Activated CD4-positive, CD25-positive, alpha-beta regulatory T cell treated with anti-CD3 and anti-CD28 coated beads, Interleukin-2, amount 50 U/mL, for 16 hours (primary cell): ENCODE results near the gene NPDC1.

Source experiments
- DNase-seq: peaks from one replicate; pipeline ENCODE4 v3.0.0-alpha.2; 2020; ENCODE audit warnings: low read depth, low spot score

NPDC1 gene, protein sequence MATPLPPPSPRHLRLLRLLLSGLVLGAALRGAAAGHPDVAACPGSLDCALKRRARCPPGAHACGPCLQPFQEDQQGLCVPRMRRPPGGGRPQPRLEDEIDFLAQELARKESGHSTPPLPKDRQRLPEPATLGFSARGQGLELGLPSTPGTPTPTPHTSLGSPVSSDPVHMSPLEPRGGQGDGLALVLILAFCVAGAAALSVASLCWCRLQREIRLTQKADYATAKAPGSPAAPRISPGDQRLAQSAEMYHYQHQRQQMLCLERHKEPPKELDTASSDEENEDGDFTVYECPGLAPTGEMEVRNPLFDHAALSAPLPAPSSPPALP

DNA sequence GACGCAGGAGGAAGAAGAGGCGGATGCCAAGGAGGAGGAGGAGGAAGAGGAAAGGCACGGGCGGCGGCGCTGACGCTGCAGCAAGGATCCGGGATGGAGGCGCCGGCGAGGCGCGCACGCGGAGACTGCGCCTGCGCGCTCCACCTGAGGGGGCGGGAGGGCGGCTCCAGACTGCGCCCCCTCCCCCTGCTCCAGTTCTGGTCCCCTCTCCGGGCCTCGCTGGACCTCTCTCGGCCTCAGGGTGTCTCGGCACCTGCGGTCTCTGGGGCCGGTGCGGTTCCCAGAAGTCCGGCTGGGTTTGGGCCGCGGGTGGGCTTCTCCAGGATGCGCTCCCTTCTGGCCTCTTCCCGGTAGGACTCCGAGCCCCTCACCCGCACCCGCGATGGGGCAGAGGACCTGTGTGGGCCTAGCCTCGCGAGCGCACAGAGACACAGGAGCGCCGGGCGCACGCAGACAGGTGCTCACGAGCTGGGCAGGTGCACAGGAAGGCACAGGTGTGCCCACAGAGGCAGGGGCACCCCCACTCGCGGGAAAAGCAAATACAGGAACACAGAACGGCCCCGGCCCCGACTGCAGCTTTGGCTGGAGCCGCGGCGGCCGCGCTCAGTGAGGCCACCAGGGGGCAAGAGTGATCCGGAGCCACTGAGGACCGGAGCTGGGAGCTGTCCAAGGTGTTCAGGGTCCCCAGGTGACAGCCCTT is at the start of gene NPDC1:
Gene NPDC1, minus strand, starts transcription at position 90 of the 700 bp plus-strand sequence. CDS start 188 bp downstream, outside the sequence.
- no peak for DNase-seq

DNA sequence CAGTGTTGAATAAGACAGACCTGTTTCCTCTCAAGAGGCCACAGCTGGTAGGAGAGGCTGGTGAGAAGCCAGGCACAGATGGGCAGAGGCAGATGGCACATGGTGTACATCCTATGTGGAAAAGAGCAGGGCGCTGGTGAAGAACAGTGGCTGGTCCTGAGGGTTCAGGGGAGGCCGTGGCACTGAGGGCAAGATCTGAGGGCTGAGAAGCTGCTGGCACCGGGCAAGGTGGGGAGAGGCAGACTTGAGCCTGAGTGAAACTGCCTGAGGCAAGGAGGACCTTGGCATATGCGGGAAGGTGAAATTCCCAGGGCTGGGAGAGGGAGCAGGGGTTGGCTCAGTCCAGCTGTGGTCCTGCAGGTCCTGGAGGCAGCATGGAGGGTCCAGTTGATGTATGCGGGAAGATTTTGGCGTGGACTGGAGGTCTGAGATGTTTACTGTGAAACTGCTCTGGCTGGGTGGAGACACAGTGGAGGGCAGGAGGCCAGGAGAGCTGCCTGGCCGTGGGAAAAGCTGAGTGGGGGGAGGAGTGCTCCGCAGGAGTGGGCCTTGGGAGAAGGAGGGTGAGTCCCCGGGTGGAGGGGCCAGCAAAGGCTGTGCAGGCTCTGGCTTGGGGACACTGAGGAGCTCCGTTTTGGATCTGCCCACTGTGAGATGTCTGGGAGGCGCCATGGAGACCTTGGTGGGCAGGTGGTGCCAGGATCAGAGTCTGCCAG is 43.4 kb upstream of the NPDC1 start:
- DNase-seq = no peak

DNA sequence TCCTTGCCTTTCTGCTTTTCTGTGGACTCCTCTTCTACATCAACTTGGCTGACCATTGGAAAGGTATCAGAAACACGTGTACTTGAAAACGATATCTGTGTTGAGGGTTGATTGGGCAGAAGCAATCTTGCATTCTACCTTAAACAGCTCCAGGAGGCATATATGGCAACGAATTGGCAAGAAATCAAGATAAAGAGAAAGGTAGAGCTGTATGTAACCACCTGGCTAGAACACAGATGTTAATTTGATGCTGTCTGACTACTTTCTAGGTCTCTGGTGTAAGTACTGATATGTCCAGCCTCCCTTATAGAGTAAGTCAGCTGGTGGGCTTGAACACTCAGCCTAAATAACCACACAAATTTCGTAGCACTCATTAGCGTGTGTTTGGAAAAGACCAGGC is 42.1 kb upstream of the NPDC1 start:
- DNase-seq = no peak

DNA sequence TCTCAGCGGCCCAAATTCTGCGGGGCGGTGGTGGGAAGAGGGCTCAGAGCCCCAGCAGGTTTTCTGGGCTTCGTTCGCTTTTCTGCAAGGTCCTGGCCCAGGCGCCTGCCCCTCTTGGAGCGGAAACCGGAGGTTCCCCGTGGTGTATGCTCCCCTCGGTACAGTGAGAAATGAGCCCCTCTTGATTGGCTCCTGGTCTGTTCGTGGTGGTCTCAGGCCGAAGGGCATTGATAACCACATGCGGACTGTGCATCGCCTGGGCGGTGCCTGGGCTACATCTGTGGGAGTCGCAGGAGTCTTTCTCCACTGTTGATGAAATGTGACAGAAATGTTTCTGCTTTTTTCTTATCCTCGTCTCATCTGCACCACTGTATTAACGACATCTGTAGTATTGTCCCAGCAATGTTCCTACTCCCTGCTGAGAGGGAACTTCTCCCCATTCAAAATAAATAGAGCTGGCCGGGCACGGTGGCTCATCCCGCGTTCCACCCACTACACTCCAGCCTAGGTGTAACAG is 41.5 kb upstream of the NPDC1 start:
- no peak for DNase-seq

DNA sequence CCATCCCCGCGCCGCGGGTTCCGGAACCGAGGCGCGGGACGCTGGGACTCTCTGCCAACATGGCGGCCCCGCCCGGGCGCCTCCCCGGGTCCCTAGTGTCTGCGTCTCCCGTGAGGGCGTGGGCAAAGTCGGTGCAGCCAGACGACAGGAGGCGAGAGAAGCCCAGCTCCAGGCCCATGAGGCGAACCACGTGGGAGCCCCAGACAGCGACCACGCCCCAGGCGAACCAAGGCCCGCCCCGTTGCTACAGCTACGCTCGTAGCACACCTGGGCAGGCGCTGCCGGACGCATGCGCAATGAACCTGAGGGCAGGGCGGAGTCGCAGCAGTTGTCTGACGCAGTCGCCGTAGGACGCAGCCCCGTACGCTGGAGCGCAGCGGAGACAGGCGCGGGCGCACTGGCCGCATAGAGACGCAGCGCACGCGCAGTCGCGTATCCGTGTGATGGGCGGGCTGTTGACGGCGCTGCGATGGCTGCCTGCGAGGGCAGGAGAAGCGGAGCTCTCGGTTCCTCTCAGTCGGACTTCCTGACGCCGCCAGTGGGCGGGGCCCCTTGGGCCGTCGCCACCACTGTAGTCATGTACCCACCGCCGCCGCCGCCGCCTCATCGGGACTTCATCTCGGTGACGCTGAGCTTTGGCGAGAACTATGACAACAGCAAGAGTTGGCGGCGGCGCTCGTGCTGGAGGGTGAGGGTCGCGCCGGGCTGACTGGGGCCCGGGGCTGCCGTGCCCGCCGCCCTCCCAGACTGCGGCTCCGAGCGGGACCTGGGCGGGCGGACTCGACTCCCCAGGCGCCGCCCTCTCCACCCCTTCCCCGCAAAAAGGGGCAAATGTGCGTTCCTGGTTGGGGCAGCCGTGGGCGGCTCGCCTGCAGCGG is 40.8 kb upstream of the NPDC1 start, which contains the start of gene MAN1B1:
Gene MAN1B1, plus strand, starts transcription at position 455 of the 878 bp plus-strand sequence. Its CDS starts 15 bp downstream, at position 470.
- peak; percentile 96 for DNase-seq

DNA sequence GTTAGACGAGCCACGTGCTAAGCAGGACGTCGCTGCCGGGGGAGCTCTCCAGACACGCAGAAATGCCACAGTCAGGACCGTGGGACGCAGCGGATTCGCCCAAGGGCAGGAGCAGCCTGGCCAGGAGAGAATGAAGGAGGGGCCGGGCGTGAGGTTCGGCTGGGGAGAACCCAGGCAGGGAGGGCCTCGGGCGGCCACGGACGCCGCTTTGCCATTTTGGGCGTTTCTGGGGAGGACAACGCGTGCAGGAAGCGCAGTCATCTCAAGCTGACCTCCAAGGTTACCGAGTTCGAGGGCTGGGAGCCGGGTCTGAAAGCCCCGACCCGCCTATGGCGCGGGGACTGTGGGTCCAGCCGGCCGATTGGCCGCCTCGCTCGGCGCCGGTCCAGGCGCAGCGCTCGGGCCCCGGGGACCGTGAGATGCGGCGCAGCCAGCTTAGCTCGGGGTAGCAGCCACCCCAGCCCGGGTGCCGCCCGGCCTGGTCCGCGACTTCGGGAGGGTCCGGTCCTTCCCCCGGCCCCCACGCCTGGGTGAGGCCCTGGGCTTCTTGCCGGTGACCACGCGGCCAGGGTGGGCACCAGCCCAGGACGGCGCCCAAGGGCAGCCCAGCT is 40.0 kb upstream of the NPDC1 start:
- no peak for DNase-seq

DNA sequence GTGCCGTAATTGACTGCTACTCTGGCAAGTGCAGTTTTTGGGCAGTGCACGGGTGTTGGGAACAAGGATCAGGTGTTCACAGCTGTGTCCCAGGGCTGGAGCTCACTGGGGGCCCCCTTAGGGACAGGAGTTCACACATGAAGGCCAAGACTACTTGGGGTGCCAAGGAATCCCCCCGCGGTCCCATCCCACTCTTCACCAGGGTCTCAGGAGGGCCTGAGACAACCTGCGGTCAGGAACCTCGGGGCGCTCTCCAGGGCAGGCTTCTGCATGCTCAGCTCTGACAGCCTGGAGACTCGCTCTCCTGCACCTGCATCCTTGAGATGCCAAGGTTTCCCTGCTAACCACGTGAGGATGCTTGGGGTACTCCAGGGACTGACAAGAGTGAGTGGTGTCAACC is 38.5 kb upstream of the NPDC1 start:
- DNase-seq = no peak

DNA sequence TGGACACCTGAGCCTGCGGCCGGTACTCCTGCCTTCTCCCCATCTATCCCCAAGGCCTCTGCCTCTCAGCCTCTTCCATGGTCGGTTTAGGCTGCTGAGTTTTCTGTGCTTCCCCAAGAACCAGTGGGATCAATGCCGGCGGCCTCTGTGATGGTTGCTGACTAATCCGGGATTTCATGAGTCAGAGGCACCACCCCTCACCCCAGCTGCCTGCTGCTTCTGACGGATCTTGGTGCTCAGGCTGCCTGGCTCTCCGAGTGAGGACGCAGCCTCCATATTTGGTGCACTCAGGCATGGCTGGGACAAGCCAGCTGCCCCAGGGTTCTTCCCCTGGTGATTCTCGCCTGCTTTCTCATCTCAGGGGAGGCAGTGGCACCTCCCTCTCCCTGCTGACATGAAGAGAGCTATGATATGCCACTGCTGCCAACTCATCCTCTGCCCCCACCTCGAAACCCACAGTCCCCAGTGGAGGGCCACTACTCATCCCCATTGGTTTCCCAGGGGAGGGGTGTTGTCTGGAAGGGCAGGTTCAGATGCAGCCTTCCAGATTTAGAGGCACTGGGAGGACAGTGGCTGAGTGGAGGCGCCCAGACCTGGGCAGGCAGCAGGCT is 37.5 kb upstream of the NPDC1 start:
- DNase-seq = no peak

DNA sequence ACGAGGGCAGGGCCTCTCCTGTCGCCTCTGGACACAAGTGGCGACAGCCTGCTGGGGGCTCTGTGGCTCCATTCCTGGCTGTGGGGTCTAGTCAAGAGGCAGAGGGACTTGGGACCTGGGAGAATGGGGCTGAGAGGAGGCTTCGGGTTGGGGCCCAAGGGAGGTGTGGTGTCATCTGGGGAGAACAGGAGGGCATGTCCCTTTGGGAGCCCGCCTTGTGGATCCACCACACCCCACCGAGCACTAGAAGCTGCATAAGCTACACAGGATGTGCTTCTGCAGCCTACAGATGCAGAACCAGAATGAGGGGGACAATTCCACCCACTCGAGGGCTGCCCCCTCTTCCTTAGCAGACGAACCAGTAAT is 36.9 kb upstream of the NPDC1 start:
- DNase-seq = no peak

DNA sequence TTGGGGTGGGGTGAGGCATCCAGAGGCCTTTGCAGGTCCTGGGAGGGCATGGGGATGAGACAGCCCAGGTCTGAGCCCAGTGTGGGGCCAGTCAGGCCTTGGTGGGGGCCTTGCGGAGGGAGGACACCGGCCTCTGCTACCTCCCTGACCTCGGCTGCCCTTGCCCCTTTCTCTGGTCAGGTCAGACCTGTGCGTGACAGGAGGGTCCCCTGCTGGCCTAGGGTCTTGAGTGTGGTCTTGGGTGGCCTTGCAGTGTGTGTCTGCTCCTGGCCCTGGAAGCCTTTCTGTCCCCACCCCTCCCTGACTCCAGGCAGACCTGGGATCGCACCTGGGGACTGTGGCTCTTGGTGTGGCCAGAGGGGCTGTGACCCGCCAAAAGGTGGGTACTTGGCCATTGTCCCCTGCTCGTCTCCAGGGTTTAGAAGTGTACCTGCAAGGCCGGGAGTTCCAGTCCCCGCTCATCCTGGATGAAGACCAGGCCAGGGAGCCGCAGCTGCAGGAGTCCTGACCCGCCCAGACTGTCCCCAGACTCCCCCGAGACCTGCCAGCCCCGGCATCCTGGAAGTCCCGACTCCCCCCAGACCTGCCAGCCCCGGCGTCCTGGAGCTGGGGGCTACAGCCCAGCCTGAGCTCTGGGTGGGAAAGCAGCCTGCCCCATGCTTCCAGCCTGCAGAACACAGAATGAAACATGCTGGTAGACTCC is 36.4 kb upstream of the NPDC1 start:
- no peak for DNase-seq

DNA sequence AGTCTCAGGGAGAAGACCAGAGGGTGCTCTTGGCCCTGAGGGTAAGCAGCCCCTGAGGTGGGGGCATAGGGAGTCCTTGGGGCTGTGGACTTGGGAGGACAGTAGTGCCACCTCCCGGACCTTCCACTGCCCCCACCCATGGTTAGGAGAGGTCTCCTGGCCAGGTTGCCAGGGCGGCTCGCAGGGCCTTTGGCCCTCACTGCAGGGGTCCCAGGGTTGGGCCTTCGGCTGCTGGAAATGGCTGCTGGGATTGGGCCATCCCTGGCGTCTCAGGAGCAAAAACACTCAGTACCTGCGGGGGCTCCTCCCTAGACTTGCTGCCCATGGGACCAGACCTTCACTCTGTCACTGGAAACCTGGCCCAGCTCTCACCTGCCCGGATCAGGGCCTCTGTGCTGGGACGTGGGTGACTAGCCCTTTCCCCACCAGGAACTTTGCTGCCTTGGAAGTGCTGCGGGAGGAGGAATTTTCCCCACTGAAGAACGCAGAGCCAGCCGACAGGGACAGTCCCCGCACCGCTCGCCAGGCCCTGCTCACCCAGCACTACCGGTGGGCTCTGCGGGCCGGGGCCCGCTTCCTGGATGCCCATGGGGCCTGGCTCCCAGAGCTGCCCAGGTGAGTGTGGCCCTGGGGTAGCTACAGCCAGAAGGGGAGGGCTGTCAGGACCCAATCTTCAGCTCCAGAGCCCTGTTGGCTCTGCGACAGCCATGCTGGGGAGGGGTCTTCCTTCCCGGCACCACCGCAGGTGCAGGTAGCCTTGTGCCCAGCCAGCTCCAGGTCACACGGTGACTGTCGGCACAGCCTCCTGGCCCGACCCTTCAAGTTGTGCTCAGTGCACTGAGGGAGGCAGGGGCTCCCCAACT is 34.5 kb upstream of the NPDC1 start:
- DNase-seq = no peak

DNA sequence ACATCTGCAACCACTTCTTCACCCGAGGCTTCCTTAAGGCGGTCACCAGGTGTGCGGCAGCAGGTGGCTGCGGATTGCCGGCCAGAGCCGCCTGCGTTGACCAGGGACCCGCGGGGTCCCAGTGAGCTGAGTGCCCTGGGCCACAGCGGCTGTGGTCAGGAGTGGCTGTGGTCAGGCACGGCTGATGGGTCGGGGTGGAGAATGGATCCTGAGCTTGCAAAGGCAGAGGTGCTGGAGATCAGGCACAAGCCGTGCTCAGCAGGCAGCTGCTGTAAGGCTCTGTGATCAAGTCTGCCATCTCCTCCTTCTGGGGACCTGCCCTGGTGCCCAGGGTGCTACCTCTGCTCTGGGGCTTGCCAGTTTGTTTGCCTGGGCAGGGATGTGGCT is 33.4 kb upstream of the NPDC1 start:
- DNase-seq = no peak

DNA sequence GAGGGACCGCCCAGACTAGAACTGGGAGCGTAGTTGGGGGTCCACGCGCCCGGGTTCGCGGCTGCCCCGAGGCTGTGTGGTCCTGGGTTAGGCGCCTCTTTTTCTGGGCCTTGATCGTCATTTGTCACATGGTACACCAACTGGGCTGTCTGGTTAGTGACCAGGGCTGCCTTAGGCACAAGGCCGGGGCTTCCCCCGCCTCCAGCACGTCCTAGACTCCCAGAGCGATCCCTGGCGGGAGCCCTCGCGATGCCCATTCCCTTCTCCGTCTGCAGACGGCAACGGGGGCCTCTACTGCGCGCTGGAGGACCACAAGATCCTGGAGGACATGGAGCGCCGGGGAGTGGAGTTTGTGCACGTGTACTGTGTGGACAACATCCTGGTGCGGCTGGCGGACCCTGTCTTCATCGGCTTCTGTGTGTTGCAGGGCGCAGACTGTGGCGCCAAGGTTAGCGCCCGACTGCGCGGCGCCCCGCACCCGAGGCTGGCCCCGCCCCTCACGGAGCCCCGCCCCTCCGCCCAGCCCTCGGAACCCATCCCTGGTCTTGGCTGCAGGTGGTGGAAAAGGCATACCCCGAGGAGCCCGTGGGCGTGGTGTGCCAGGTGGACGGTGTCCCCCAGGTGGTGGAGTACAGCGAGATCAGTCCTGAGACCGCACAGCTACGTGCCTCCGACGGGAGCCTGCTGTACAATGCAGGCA is 32.9 kb upstream of the NPDC1 start:
- no peak for DNase-seq

DNA sequence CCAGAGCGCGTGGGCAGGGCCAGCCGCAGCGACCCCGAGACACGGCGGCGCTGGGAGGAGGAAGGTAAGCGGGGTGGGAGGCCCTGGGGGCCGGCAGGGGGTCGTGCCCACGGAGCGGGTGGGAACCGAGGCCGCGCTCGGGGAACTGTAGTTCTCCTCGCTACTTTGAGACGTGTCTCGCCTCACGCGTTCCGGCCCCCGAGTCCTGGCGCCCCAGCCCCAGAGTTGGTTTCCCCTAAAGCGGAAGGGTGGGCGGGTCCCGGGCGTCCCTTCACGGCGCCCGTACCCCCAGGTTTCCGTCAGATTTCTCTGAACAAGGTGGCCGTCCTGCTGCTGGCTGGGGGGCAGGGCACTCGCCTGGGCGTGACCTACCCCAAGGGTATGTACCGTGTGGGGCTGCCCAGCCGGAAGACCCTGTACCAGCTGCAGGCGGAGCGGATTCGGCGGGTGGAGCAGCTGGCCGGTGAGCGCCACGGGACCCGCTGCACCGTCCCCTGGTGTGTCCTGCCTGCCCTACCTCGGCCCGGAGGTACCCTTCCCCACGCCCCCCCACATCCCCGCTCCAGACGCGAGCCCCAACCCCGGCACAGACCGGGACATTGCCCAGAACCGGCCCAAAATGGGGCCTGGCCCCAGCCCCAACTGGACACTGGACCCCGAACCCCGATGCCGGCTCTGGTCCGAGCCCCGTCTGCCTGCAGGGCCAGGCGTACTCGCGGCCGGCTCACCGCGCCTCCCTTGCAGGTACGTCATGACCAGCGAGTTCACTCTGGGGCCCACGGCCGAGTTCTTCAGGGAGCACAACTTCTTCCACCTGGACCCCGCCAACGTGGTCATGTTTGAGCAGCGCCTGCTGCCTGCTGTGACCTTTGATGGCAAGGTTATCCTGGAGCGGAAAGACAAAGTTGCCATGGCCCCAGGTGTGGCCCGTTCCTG is 32.0 kb upstream of the NPDC1 start:
- DNase-seq = no peak

DNA sequence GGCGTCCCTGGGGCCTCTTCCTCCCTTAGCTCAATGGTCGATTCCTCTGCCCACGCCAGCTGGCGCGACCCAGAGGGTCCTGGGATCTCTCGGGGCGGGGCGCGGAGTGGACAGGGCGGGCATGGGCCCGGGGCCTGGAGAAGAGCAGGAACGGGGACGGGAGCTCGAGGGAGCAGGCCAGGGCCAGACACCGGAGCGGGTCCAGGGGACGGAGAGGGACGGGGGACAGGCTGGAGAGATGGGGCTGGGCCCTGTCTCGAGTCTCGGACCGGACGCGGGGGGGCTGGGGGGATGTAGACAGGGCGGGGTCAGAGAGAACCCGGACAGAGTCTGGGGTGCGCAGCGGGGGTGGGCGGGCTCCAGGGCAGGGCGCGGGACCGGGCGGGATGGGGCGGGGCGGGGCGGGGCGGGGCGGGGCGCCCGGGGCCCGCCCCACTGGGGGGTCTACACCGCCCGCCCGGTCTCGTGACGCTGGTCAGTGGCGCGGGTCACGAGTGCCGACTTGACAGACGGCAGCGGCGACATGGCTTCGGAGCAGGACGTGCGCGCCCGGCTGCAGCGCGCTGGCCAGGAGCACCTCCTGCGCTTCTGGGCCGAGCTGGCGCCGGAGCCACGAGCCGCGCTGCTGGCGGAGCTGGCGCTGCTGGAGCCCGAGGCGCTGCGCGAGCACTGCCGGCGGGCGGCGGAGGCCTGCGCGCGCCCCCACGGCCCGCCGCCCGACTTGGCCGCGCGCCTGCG is 31.2 kb upstream of the NPDC1 start, which contains the start of gene UAP1L1:
Gene UAP1L1, plus strand, starts transcription at position 508 of the 738 bp plus-strand sequence. Its CDS starts 16 bp downstream, at position 524.
- DNase-seq = no peak

DNA sequence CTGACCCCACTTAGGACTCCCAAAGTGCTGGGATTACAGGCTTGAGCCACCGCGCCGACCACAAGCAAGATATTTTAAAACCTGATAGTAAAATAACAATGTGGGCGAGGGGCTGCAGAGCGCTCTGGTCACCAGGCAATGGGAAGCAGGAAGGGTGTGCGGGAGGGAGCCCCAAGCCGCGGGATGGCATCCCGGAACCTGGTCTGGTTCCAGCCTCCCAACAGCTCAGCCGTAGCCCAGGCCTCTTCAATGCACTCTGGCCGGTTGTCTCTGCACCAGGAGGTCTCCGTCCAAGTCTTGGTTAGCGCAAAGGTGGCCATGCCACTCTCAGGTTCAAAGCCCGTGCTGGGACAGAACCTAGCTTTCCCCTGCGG is 30.6 kb upstream of the NPDC1 start:
- no peak for DNase-seq
